Lower leg skin (tissue), 3 donors: ENCODE results near the gene FTO.

Source experiments
- POLR2A ChIP-seq, 2 donors: fragments of 450-650 bp; IDR thresholded peaks; one replicate each; pipeline ENCODE4 v1.6.1; 2016 to 2017; ENCODE audit warnings: antibody characterized with exemption in 2 of 2, mild to moderate bottlenecking in 1 of 2, moderate library complexity in 1 of 2
- TF ChIP-seq, protein P1 (sequence below), 3 donors: fragments of 450-650 bp; IDR thresholded peaks; one replicate each; pipeline ENCODE4 v1.5.1; 2016; ENCODE audit warnings: antibody characterized with exemption in 3 of 3, mild to moderate bottlenecking in 3 of 3, moderate library complexity in 2 of 3

GRCh38 chr16:54049591-54050458, 345.9 kb downstream of the FTO start:
- TF ChIP-seq POLR2A (IDR thresholded peaks at IDR 0.05) = no peak
- TF ChIP-seq, protein P1, sequence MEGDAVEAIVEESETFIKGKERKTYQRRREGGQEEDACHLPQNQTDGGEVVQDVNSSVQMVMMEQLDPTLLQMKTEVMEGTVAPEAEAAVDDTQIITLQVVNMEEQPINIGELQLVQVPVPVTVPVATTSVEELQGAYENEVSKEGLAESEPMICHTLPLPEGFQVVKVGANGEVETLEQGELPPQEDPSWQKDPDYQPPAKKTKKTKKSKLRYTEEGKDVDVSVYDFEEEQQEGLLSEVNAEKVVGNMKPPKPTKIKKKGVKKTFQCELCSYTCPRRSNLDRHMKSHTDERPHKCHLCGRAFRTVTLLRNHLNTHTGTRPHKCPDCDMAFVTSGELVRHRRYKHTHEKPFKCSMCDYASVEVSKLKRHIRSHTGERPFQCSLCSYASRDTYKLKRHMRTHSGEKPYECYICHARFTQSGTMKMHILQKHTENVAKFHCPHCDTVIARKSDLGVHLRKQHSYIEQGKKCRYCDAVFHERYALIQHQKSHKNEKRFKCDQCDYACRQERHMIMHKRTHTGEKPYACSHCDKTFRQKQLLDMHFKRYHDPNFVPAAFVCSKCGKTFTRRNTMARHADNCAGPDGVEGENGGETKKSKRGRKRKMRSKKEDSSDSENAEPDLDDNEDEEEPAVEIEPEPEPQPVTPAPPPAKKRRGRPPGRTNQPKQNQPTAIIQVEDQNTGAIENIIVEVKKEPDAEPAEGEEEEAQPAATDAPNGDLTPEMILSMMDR (IDR thresholded peaks at IDR 0.05) = no peak
